ENCODE data around the gene CARD14.

CARD14 gene

DNA sequence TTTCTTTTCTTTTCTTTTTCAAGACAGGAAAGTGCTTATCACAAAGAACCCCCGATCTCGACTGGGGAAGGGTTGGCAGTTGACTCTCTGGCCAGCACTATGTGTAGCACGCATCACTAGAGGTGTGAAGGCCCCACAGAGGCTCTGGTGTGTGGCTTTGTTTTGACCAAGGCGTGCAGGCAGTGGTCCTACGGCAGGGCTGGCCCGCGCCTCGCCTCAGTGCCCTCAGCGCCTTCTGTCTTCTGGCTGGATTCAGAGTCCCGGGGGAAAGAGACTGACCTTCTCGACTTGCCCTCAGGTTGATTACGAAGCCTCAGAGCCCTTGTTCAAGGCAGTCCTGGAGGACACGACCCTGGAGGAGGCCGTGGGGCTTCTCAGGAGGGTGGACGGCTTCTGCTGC, 31.6 kb downstream of the CARD14 start:
- no peak overlapping the region for H3K27ac ChIP-seq
- no peak for DNase-seq (ENCODE audit: low spot score)
- H3K4me3 ChIP-seq: no peak overlapping the region
- TF ChIP-seq, protein P1, sequence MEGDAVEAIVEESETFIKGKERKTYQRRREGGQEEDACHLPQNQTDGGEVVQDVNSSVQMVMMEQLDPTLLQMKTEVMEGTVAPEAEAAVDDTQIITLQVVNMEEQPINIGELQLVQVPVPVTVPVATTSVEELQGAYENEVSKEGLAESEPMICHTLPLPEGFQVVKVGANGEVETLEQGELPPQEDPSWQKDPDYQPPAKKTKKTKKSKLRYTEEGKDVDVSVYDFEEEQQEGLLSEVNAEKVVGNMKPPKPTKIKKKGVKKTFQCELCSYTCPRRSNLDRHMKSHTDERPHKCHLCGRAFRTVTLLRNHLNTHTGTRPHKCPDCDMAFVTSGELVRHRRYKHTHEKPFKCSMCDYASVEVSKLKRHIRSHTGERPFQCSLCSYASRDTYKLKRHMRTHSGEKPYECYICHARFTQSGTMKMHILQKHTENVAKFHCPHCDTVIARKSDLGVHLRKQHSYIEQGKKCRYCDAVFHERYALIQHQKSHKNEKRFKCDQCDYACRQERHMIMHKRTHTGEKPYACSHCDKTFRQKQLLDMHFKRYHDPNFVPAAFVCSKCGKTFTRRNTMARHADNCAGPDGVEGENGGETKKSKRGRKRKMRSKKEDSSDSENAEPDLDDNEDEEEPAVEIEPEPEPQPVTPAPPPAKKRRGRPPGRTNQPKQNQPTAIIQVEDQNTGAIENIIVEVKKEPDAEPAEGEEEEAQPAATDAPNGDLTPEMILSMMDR (IDR thresholded peaks at IDR 0.05): no peak

DNA sequence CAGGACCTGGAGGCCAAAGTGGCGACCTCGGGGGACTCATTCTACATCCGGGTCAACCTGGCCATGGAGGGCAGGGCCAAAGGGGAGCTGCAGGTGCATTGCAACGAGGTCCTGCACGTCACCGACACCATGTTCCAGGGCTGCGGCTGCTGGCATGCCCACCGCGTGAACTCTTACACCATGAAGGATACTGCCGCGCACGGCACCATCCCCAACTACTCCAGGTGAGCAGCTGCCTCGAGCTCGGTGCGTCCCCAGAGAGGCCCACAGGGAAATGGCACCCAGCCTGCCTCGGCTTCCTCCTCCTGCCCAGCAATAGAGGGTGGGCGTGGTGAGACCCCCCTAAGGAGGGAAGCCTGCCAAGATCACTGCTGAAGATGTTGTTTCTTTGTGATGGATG, 32.4 kb downstream of the CARD14 start:
- Histone ChIP-seq H3K27ac (no peak overlapping the region), H3K4me3 (no peak overlapping the region)
- DNase-seq (ENCODE audit: low spot score): no peak
- TF ChIP-seq, protein P1 (IDR thresholded peaks at IDR 0.05): no peak

- TF ChIP-seq, protein P1 (IDR thresholded peaks at IDR 0.05): no peak
- no peak for DNase-seq (ENCODE audit: low spot score)
- H3K27ac ChIP-seq: no peak overlapping the region
- H3K4me3 ChIP-seq: no peak overlapping the region
Observed at GRCh38 chr17:80203471-80203963, 33.7 kb downstream of the CARD14 start.

DNA sequence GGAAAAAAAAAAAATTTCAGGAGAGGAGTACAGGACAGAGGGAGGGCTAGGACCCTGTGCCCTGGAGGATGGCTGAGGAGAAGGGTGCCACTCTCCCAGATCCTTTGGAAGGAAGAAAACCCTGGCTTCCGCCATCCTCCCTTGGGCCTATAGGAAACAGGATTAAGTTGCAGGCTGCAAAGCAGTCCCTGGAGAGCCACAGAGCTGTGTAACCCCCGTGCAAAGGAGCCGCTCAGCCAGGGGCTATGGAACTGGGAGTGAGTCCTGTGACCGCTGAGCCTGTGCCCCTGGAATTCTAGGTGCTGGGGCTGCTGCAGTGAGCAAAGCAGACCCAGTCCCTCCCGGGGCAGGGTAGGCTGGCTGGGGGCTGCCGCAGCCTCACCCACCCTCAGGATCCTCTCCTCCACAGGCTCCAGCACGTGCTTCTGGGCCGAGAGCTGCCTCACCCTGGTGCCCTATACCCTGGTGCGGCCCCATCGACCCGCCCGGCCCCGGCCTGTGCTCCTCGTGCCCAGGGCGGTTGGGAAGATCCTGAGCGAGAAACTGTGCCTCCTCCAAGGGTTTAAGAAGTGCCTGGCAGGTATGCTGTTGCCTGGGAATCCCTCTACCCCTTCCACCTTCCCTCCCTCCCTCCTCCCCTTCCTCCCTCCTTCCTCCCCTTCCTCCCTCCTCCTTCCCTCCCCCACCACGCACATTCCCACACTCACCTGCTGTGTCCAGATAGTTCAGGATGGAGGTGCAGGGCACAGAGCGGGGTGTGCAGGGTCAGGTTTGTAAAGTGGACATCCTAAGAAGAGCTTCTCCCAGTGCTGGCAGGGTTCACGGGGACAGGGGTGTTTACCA, 35.0 kb downstream of the CARD14 start:
- H3K27ac ChIP-seq: no peak overlapping the region
- DNase-seq (ENCODE audit: low spot score): no peak
- TF ChIP-seq, protein P1 (IDR thresholded peaks at IDR 0.05): no peak
- no peak overlapping the region for H3K4me3 ChIP-seq

GRCh38 chr17:80205811-80206210, 36.0 kb downstream of the CARD14 start:
- no peak overlapping the region for H3K27ac ChIP-seq
- no peak overlapping the region for H3K4me3 ChIP-seq
- no peak for DNase-seq (ENCODE audit: low spot score)
- TF ChIP-seq, protein P1 (IDR thresholded peaks at IDR 0.05): no peak

- TF ChIP-seq, protein P1 (IDR thresholded peaks at IDR 0.05): no peak
- no peak overlapping the region for H3K27ac ChIP-seq
- H3K4me3 ChIP-seq: no peak overlapping the region
- DNase-seq (ENCODE audit: low spot score): no peak
Observed at GRCh38 chr17:80208050-80208449, 38.2 kb downstream of the CARD14 start.

GRCh38 chr17:80209765-80210164, 39.9 kb downstream of the CARD14 start:
- TF ChIP-seq, protein P1 (IDR thresholded peaks at IDR 0.05): no peak
- no peak overlapping the region for H3K4me3 ChIP-seq
- no peak for DNase-seq (ENCODE audit: low spot score)

More at GRCh38 chr17:80209765-80210164, 39.9 kb downstream of the CARD14 start:
- H3K27ac ChIP-seq: no peak overlapping the region
